Duodenal mucosa (tissue), 2 donors: ENCODE results near the gene DYRK2.
A peak's percentile ranks its signal among the peaks of the same experiment; 100 is the strongest.

Experiments used
- H3K27ac ChIP-seq: one replicate; pipeline ENCODE4 v1.7.0; 2013; ENCODE audit warnings: low read depth, low read length
- H3K27me3 ChIP-seq, 2 donors: one replicate each; pipeline ENCODE4 v1.7.0; 2013; ENCODE audit warnings: low read length in 2 of 2, control low read depth in 1 of 2; ENCODE audit not compliant: insufficient read depth in 2 of 2, control insufficient read depth in 1 of 2
- H3K36me3 ChIP-seq, 2 donors: one replicate each; pipeline ENCODE4 v1.7.0; 2013; ENCODE audit warnings: low read length in 2 of 2, control low read depth in 1 of 2; ENCODE audit not compliant: insufficient read depth in 2 of 2, control insufficient read depth in 1 of 2
- H3K4me1 ChIP-seq, 2 donors: one replicate each; pipeline ENCODE4 v1.7.0; 2013; ENCODE audit warnings: low read length in 2 of 2, control low read depth in 1 of 2; ENCODE audit not compliant: insufficient read depth in 2 of 2, control insufficient read depth in 1 of 2
- H3K4me3 ChIP-seq, 2 donors: one replicate each; pipeline ENCODE4 v1.7.0; 2013; ENCODE audit warnings: low read length in 2 of 2, low read depth in 1 of 2
- H3K9ac ChIP-seq, 2 donors: one replicate each; pipeline ENCODE4 v1.7.0; 2013; ENCODE audit warnings: low read length in 2 of 2, low read depth in 1 of 2
- H3K9me3 ChIP-seq, 2 donors: one replicate each; pipeline ENCODE4 v1.7.0; 2013; ENCODE audit warnings: low read length in 2 of 2, control low read depth in 1 of 2; ENCODE audit not compliant: control insufficient read depth in 1 of 2

Gene DYRK2

GRCh38 chr12:67697443-67697842 lies 48.9 kb downstream of the DYRK2 start:
- no peaks in the 10 kb centered on the region for H3K36me3 ChIP-seq
- no peak overlapping the region for H3K9ac ChIP-seq
- H3K4me3 ChIP-seq = no peak overlapping the region
- peaks cover 0 to 13% of the 10 kb centered on the region in 2 donors for H3K4me1 ChIP-seq
- H3K27ac ChIP-seq = no peak overlapping the region
- no peaks in the 10 kb centered on the region for H3K27me3 ChIP-seq
- no peaks in the 10 kb centered on the region for H3K9me3 ChIP-seq

DNA sequence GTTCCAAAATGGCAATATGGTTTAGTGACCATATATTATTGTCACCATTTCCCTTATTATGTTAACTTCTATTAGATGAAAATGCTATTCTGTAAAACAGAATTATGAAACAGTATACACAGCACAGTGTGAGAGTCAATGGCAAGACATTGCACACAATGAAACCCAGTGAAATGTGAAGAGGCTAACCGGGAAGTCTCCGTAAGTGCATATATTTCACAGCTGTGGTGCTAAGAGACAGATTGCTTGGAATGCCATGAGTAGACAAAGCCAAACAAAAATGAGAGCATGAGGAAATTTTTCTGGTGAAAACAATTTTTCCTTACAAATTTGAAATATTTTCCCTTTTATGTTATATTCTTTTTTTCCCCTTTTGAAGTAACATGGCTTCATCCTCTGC lies 49.4 kb downstream of the DYRK2 start:
- Histone ChIP-seq H3K27ac (no peak overlapping the region), H3K36me3 (no peaks in the 10 kb centered on the region), H3K27me3 (no peaks in the 10 kb centered on the region), H3K9me3 (no peaks in the 10 kb centered on the region), H3K9ac (no peak overlapping the region), H3K4me1 (peaks cover 0 to 13% of the 10 kb centered on the region in 2 donors), H3K4me3 (no peak overlapping the region)

DNA sequence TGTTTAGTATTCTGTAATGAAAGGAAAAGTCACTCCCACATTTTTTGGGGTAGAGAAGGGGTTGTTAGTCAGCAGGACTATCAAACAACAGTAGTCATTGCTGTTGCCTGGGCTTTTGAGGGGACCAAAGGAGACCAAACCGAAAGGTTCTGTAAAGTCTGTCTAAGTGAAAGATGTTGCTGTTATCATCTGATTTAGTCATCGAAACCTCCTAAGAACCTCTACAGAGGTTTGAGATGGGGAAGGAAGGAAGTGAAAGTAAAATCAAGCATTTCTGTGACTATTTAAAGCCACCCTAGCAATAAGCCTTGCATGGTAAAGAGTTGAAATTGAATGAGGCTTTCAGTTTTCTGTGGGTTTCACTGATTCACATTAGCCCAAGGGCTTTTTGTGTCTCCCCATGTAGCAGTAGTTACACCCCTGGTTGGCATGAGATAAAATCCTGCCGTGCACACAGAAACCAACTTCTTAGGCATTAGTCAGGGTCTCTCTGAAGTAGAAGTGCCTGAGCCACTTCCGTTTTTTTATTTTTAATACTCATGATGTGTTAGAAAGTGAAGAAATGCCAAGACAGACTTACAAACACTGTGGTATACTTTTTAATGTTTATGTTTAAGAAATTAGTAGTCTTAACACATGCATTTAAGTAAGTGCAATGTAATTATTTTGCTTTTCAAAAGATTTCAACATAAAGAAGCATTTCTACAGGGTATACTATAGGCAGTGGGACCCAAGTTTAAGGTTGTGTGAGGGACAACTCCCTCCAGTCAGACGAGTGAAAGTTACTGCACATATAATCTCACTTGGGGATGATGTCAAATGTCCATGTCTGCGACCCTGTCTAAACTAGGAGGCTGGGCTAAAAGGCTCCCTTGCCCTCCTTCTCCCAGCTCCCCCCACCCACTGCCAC lies 50.4 kb downstream of the DYRK2 start:
- H3K4me1 ChIP-seq = peaks cover 0 to 13% of the 10 kb centered on the region in 2 donors
- no peak overlapping the region for H3K9ac ChIP-seq
- H3K27ac ChIP-seq = no peak overlapping the region

DNA sequence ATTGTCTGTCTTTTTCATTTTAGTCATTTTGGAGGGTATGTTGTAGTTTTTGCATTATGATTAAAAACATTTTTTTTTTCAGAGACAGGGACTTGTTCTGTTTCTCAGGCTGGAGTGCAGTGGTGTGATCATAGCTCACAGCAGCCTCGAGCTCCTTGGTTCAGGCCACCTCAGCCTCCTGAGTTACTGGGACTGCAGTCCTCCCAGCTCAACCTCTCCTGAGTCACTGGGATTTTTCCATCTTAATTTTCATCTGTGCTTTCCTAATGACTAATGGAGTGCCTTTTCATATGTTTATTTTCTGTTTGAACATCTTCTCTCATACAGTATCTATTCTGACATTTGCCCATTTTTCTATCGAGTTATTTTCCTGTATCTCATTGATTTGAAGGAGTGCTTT lies 52.6 kb downstream of the DYRK2 start:
- H3K27ac ChIP-seq = no peak overlapping the region
- H3K4me3 ChIP-seq = no peak overlapping the region
- no peak overlapping the region for H3K9ac ChIP-seq
- H3K4me1 ChIP-seq = peaks cover 6 to 18% of the 10 kb centered on the region in 2 donors
- H3K9me3 ChIP-seq = no peaks in the 10 kb centered on the region
- no peaks in the 10 kb centered on the region for H3K36me3 ChIP-seq
- H3K27me3 ChIP-seq = no peaks in the 10 kb centered on the region

More for the DNA sequence above, 50.4 kb downstream of the DYRK2 start:
- Histone ChIP-seq H3K27me3 (no peaks in the 10 kb centered on the region), H3K4me3 (peak overlapping the region; percentile 12 to 49), H3K9me3 (no peaks in the 10 kb centered on the region), H3K36me3 (no peaks in the 10 kb centered on the region)

- H3K27ac ChIP-seq = no peak overlapping the region
- H3K36me3 ChIP-seq = no peaks in the 10 kb centered on the region
- no peaks in the 10 kb centered on the region for H3K27me3 ChIP-seq
- no peak overlapping the region for H3K9ac ChIP-seq
- H3K9me3 ChIP-seq = no peaks in the 10 kb centered on the region
- no peak overlapping the region for H3K4me3 ChIP-seq
- peaks cover 6 to 22% of the 10 kb centered on the region in 2 donors for H3K4me1 ChIP-seq
Observed at GRCh38 chr12:67702136-67702535, 53.6 kb downstream of the DYRK2 start.

GRCh38 chr12:67704071-67704470 lies 55.5 kb downstream of the DYRK2 start:
- Histone ChIP-seq H3K4me1 (peaks cover 6 to 17% of the 10 kb centered on the region in 2 donors), H3K9me3 (no peaks in the 10 kb centered on the region), H3K9ac (no peak overlapping the region), H3K27me3 (no peaks in the 10 kb centered on the region), H3K27ac (no peak overlapping the region), H3K36me3 (no peaks in the 10 kb centered on the region), H3K4me3 (no peak overlapping the region)

DNA sequence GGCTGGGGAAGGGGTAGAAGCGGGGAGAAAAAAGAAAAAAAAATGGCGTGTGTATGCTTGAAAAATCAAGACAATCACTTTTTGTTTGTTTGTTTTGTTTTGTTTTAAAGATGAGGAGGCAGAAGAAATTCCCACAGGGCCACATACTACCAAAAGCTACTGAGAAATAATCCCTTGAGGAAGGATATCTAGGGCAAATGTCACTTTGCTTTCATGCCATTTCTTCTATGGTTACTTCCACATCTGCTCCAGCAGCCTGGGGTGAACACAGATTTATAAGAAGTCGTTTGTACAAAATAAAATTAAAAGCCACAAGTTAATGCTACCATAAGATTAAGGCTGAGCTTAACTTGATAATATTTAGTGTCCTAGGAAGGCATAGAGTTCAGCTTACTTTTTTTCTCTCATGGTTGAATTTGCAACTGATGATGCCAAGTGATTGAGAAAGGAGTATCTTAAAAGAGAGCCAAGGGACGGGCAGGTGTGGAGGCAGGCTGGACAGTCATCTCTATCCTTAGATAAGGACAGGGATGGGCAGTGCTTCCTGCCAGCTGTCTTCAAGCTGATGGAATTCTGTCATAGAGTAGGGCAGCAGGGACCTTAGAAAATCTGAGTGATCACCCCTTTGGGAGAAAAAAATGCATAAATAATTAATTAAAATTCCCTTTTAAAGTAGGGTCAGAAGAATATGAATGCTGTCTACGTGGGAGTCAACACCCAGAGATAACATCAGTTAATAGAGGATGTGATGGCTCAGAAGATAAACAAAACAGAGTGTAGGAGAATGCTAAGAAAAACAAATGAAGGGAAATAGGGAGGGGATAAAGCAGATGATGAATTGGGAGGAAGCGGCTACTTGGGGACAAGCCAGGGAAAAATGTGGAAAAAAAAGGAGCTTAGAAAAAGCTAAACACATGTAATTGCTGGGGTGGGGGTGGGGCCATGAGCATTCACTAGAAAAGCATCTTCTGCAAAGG lies 57.1 kb downstream of the DYRK2 start:
- no peaks in the 10 kb centered on the region for H3K27me3 ChIP-seq
- H3K27ac ChIP-seq = no peak overlapping the region
- H3K9me3 ChIP-seq = no peaks in the 10 kb centered on the region
- peaks cover 14 to 23% of the 10 kb centered on the region in 2 donors for H3K4me1 ChIP-seq
- H3K36me3 ChIP-seq = no peaks in the 10 kb centered on the region
- H3K9ac ChIP-seq = no peak overlapping the region
- H3K4me3 ChIP-seq = no peak overlapping the region

- Histone ChIP-seq H3K4me1 (peaks cover 20 to 27% of the 10 kb centered on the region in 2 donors), H3K9me3 (no peaks in the 10 kb centered on the region), H3K27ac (no peak overlapping the region), H3K36me3 (no peaks in the 10 kb centered on the region), H3K27me3 (no peaks in the 10 kb centered on the region), H3K4me3 (no peak overlapping the region), H3K9ac (no peak overlapping the region)
Observed at GRCh38 chr12:67709367-67709954, 60.9 kb downstream of the DYRK2 start.

GRCh38 chr12:67710582-67710981 lies 62.0 kb downstream of the DYRK2 start:
- peaks cover 19 to 22% of the 10 kb centered on the region in 2 donors for H3K4me1 ChIP-seq
- no peaks in the 10 kb centered on the region for H3K9me3 ChIP-seq
- H3K9ac ChIP-seq = peak overlapping the region in 1 of 2 donors; percentile 35
- no peaks in the 10 kb centered on the region for H3K27me3 ChIP-seq
- H3K36me3 ChIP-seq = no peaks in the 10 kb centered on the region
- H3K27ac ChIP-seq = peak overlapping the region; percentile 37
- peak overlapping the region; percentile 17 to 34 for H3K4me3 ChIP-seq
